Measurements from ENCODE around the gene LYSMD4. TPM values are rescaled to one million over a fixed set of nuclear protein-coding genes. Genes with fewer than 3 reads are reported as not detected.

LYSMD4 gene
- total RNA-seq, 4 donors from 2014 or later = 18.3 to 34.8 (median 32.2) TPM

- DNase-seq (ENCODE audit: low spot score in 2 of 2) = peak; percentile 87 to 96
- H3K4me3 ChIP-seq (ENCODE audit: low read depth, poor library complexity, severe bottlenecking) = no peak overlapping the region
- TF ChIP-seq, protein P1, sequence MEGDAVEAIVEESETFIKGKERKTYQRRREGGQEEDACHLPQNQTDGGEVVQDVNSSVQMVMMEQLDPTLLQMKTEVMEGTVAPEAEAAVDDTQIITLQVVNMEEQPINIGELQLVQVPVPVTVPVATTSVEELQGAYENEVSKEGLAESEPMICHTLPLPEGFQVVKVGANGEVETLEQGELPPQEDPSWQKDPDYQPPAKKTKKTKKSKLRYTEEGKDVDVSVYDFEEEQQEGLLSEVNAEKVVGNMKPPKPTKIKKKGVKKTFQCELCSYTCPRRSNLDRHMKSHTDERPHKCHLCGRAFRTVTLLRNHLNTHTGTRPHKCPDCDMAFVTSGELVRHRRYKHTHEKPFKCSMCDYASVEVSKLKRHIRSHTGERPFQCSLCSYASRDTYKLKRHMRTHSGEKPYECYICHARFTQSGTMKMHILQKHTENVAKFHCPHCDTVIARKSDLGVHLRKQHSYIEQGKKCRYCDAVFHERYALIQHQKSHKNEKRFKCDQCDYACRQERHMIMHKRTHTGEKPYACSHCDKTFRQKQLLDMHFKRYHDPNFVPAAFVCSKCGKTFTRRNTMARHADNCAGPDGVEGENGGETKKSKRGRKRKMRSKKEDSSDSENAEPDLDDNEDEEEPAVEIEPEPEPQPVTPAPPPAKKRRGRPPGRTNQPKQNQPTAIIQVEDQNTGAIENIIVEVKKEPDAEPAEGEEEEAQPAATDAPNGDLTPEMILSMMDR (IDR thresholded peaks at IDR 0.05) = no peak
- no peak for TF ChIP-seq POLR2A (IDR thresholded peaks at IDR 0.05)
- WGBS, 2 donors = 15 to 24% methylated on average over 7 of the region's 7 CpGs
- intact Hi-C loops (cut with DNase I; ENCODE audit: low total_unique reads) = loop anchor here (10.0 kb wide), 1 partner anchor 424 kb away; no protein-coding TSS in a partner anchor
Measured at GRCh38 chr15:99708563-99708962, 24.7 kb downstream of the LYSMD4 start.

DNA sequence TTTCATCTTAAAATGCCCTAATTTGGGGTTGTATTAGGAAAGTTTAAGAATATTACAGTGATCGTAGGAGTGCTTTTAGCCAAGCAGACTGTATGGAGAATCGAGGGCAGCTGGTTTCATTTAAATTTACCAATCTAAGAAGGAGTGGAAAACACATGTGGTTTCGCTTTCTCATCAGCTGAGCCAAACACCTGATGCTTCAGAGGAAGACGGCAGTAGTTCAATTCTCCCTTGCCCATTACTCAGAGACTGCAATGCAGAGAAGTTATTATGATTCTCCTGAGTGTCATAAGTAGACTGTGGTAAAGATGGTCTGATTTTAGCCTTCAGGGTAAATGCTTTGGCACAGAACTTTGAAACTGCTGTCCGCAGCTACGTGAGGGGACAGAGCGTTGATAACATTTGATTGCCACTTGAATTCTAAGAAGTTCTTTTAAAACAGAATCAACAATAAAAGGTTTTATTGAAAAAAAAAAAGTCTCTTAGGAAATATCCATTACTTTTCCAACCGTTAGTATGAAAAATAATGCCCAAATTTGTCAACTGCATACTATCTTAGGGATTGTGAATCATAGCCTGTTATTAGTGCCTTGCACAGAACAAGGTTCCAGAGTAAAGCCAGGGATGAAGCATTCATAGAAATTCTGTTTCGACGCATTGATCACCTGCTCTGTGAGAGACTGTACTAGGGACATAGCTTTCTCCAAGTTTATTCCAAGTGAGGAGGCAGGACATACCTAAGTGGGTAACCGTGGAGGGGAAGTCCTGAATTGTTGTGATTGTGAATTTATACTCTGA lies 25.6 kb downstream of the LYSMD4 start:
- WGBS, 2 donors = 29 to 31% methylated on average over 11 of the region's 11 CpGs
- intact Hi-C loops (cut with DNase I; ENCODE audit: low total_unique reads) = loop anchor here (10.0 kb wide), 1 partner anchor 423 kb away; no protein-coding TSS in a partner anchor
- H3K4me3 ChIP-seq (ENCODE audit: low read depth, poor library complexity, severe bottlenecking) = no peak overlapping the region
- no peak for DNase-seq (ENCODE audit: low spot score in 2 of 2)
- no peak for TF ChIP-seq POLR2A (IDR thresholded peaks at IDR 0.05)
- TF ChIP-seq, protein P1 (IDR thresholded peaks at IDR 0.05) = no peak

- no peak for DNase-seq (ENCODE audit: low spot score in 2 of 2)
- TF ChIP-seq POLR2A (IDR thresholded peaks at IDR 0.05) = no peak
- TF ChIP-seq, protein P1 (IDR thresholded peaks at IDR 0.05) = no peak
- H3K4me3 ChIP-seq (ENCODE audit: low read depth, poor library complexity, severe bottlenecking) = no peak overlapping the region
- WGBS, 2 donors = 67 to 72% methylated on average over 10 of the region's 10 CpGs
- intact Hi-C loops (cut with DNase I; ENCODE audit: low total_unique reads) = loop anchor here (10.0 kb wide), 1 partner anchor 422 kb away; no protein-coding TSS in a partner anchor
Measured at GRCh38 chr15:99706557-99707303, 26.5 kb downstream of the LYSMD4 start.

- no peak for TF ChIP-seq POLR2A (IDR thresholded peaks at IDR 0.05)
- TF ChIP-seq, protein P1 (IDR thresholded peaks at IDR 0.05) = peak in 1 of 3 donors; percentile 77
- intact Hi-C loops (cut with DNase I; ENCODE audit: low total_unique reads) = loop anchor here (10.0 kb wide), 1 partner anchor 420 kb away; no protein-coding TSS in a partner anchor
- DNase-seq (ENCODE audit: low spot score in 2 of 2) = peak in 1 of 2 donors; percentile 74
- H3K4me3 ChIP-seq (ENCODE audit: low read depth, poor library complexity, severe bottlenecking) = no peak overlapping the region
- 26 to 29% methylated on average over 3 of the region's 3 CpGs for WGBS, 2 donors
Measured at GRCh38 chr15:99704444-99704838, 28.8 kb downstream of the LYSMD4 start.

- intact Hi-C loops (cut with DNase I; ENCODE audit: low total_unique reads) = loop anchor here (10.0 kb wide), 1 partner anchor 419 kb away; no protein-coding TSS in a partner anchor
- H3K4me3 ChIP-seq (ENCODE audit: low read depth, poor library complexity, severe bottlenecking) = no peak overlapping the region
- TF ChIP-seq, protein P1 (IDR thresholded peaks at IDR 0.05) = no peak
- TF ChIP-seq POLR2A (IDR thresholded peaks at IDR 0.05) = no peak
- no peak for DNase-seq (ENCODE audit: low spot score in 2 of 2)
- 8 to 10% methylated on average over 7 of the region's 7 CpGs for WGBS, 2 donors
Measured at GRCh38 chr15:99703603-99704443, 29.4 kb downstream of the LYSMD4 start.
